Gastrocnemius medialis (tissue), 4 donors: ENCODE measurements around the gene HIRIP3. TPM values are rescaled to one million over a fixed set of nuclear protein-coding genes. Genes with fewer than 3 reads are reported as not detected.

ENCODE experiments used
- ATAC-seq, 2 donors: fragments of 150-250 bp; one replicate each; pipeline ENCODE4 v1.9.1; 2016
- DNase-seq, 2 donors: peaks; one replicate each; pipeline ENCODE4 v3.0.0-alpha.2; 2019
- H3K27ac ChIP-seq, 4 donors: fragments of 200-600 bp; sonication (generic); 1 replicate in 1 of 4; 2 replicates in 3 of 4; pipeline ENCODE4 v1.5.1; 2016 to 2018; ENCODE audit warnings: mild to moderate bottlenecking in 2 of 4, moderate library complexity in 1 of 4
- H3K27me3 ChIP-seq, 3 donors: fragments of 200-600 bp; sonication (generic) in 2 of 3; 1 replicate in 1 of 3; 2 replicates in 2 of 3; pipeline versions ENCODE4 v1.5.1 to v1.6.0; 2016 to 2019; ENCODE audit warnings: mild to moderate bottlenecking in 1 of 3, moderate library complexity in 1 of 3
- H3K36me3 ChIP-seq, 2 donors: fragments of 200-600 bp; sonication (generic) in 1 of 2; one replicate each; pipeline ENCODE4 v1.5.1; 2017 to 2018
- H3K4me1 ChIP-seq, 2 donors: fragments of 200-600 bp; sonication (generic) in 1 of 2; one replicate each; pipeline ENCODE4 v1.5.1; 2016 to 2017; ENCODE audit warnings: mild to moderate bottlenecking in 2 of 2
- H3K4me3 ChIP-seq, 4 donors: fragments of 200-600 bp; sonication (generic) in 3 of 4; 1 replicate in 1 of 4; 2 replicates in 3 of 4; pipeline ENCODE4 v1.5.1; 2016 to 2019; ENCODE audit warnings: mild to moderate bottlenecking in 2 of 4
- H3K9me3 ChIP-seq, 3 donors: fragments of 200-600 bp; sonication (generic) in 2 of 3; 1 replicate in 1 of 3; 2 replicates in 2 of 3; pipeline ENCODE4 v1.5.1; 2016 to 2019
- CTCF ChIP-seq, 5 experiments: fragments of 450-650 bp in 3 of 5; fragments of 200-600 bp in 2 of 5; sonication (generic) in 2 of 5; IDR thresholded peaks in 4 of 5; conservative IDR thresholded peaks in 1 of 5; 1 replicate in 4 of 5; 2 replicates in 1 of 5; pipeline ENCODE4 v1.5.1; 2016 to 2019; ENCODE audit warnings: antibody characterized with exemption in 5 of 5, mild to moderate bottlenecking in 3 of 5, moderate library complexity in 3 of 5
- POLR2A ChIP-seq, 2 donors: fragments of 450-650 bp; IDR thresholded peaks; one replicate each; pipeline ENCODE4 v1.6.1; 2017; ENCODE audit warnings: antibody characterized with exemption in 2 of 2, mild to moderate bottlenecking in 2 of 2, moderate library complexity in 2 of 2
- in situ Hi-C, 4 donors: fragments of 200-750 bp; cut with MboI; loops; one replicate each; pipeline versions ENCODE4 v1.15.0 to v1.8.0; 2017; ENCODE audit warnings: low sequenced_read_pairs in 4 of 4
- intact Hi-C: fragments of 100-400 bp; cut with DNase I; formaldehyde crosslinking; loops from one replicate; pipeline ENCODE4 v1.15.1; 2023; ENCODE audit warnings: low total_unique reads
- total RNA-seq, 4 donors: library from RNA; depleted of rRNA; stranded (reverse); fragments of >200 nt; gene quantifications; one replicate each; pipeline versions ENCODE4 v1.1.0 to v1.2.3, GENCODE V29; 2016

HIRIP3 gene
- total RNA-seq, 4 donors from 2014 or later: 13.5 to 25.6 (median 17.2) TPM

GRCh38 chr16:30011714-30012504 is 16.5 kb upstream of the HIRIP3 start:
- peaks cover 3 to 9% of the 10 kb centered on the region in 2 donors for H3K4me1 ChIP-seq
- H3K27ac ChIP-seq: no peak overlapping the region
- ATAC-seq (no peak), DNase-seq (no peak)
- intact Hi-C loops (no loop called here), in situ Hi-C loops (loop anchor here in 1 of 4 donors (25.0 kb wide), 1 partner anchor 325 kb away; the partner anchor contains the start of gene QPRT)
- no peaks in the 10 kb centered on the region for H3K9me3 ChIP-seq
- TF ChIP-seq POLR2A (IDR thresholded peaks at IDR 0.05) (no peak), CTCF (IDR thresholded peaks at IDR 0.05 in 4 of 5, conservative IDR thresholded peaks at IDR 0.05 in 1 of 5) (no peak)
- H3K27me3 ChIP-seq: peaks cover 36 to 40% (median 37%) of the 10 kb centered on the region in 3 donors
- peak overlapping the region in 1 of 4 donors; percentile 23 for H3K4me3 ChIP-seq
- H3K36me3 ChIP-seq: no peaks in the 10 kb centered on the region

- H3K27me3 ChIP-seq: peaks cover 36 to 40% (median 37%) of the 10 kb centered on the region in 3 donors
- TF ChIP-seq POLR2A (IDR thresholded peaks at IDR 0.05) (no peak), CTCF (IDR thresholded peaks at IDR 0.05 in 4 of 5, conservative IDR thresholded peaks at IDR 0.05 in 1 of 5) (no peak)
- no peak for ATAC-seq
- in situ Hi-C loops: loop anchor here in 1 of 4 donors (25.0 kb wide), 1 partner anchor 324 kb away; the partner anchor contains the start of gene QPRT
- intact Hi-C loops: no loop called here
- peaks cover 3 to 9% of the 10 kb centered on the region in 2 donors for H3K4me1 ChIP-seq
- no peak for DNase-seq
- peak within 1 kb of the TSS; percentile 18 to 41 (median 30) for H3K4me3 ChIP-seq
- no peaks in the 10 kb centered on the region for H3K9me3 ChIP-seq
- H3K36me3 ChIP-seq: no peaks in the 10 kb centered on the region
- H3K27ac ChIP-seq: no peak within 1 kb of the TSS
These were observed 15.7 kb upstream of the HIRIP3 start, which contains the start of gene DOC2A for GRCh38 chr16:30010844-30011713. Gene DOC2A, minus strand, starts transcription at chr16:30011027. Its CDS starts 805 bp downstream, at chr16:30010222.

DNA sequence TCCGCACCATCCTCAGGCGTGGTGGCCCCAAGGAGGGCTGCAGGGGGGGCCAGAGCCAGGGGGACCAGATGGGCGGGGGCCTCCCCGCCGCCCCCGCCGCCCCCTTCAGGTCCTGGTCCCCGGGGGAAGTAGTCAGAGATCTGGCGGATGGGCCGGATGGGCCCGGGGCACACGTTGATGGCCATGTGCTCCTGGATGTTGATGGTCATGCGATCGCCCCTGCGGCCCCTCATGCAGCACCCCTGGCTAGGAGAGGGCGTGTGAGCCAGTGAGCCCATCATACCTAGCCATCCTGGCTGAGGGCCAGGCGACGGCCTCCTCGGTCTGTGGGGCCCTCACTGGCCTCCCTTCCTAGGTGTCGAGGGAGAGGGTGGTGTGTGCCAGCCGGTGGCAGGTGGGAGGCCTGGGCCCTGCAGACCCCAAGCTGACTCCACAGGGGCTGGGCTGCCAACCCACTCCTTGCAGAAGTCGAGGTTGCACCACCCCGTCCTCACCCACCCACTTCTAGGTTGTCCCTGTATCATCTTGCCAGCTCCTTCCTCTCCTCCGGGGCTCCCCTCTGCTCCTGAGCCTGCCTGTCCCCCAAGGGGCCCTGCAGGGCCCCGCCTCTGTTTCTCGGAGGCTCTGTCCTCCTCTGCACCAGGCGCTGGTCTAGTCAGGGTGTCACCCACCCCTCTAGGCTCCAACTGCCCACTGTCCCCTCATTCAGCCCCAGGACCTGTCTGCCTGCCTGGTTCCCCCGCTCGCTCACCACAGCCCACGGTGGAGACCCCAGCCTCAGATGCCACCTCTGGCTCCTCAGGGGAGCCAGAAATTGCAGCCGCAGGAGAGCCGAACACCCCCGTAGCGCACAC is 14.8 kb upstream of the HIRIP3 start:
- no peaks in the 10 kb centered on the region for H3K9me3 ChIP-seq
- TF ChIP-seq CTCF (IDR thresholded peaks at IDR 0.05 in 4 of 5, conservative IDR thresholded peaks at IDR 0.05 in 1 of 5) (no peak), POLR2A (IDR thresholded peaks at IDR 0.05) (no peak)
- no peaks in the 10 kb centered on the region for H3K36me3 ChIP-seq
- peaks cover 36 to 40% (median 37%) of the 10 kb centered on the region in 3 donors for H3K27me3 ChIP-seq
- peaks cover 3 to 9% of the 10 kb centered on the region in 2 donors for H3K4me1 ChIP-seq
- intact Hi-C loops (no loop called here), in situ Hi-C loops (loop anchor here in 1 of 4 donors (25.0 kb wide), 1 partner anchor 323 kb away; the partner anchor contains the start of gene QPRT)
- H3K27ac ChIP-seq: no peak overlapping the region
- H3K4me3 ChIP-seq: peak overlapping the region in 3 of 4 donors; percentile 7 to 23 (median 18)
- no peak for ATAC-seq
- no peak for DNase-seq
